Activated naive CD4-positive, alpha-beta T cell treated with anti-CD3 and anti-CD28 coated beads, Interleukin-2, amount 50 U/mL, for 24 hours (primary cell): ENCODE data around the gene PKHD1.

Experiments
- H3K27ac Mint-ChIP-seq: one replicate; pipeline ENCODE4 v1.8.0; 2021; ENCODE audit warnings: mild to moderate bottlenecking, mixed read lengths
- H3K27me3 Mint-ChIP-seq: one replicate; pipeline ENCODE4 v1.8.0; 2021; ENCODE audit warnings: mixed read lengths
- H3K36me3 Mint-ChIP-seq: one replicate; pipeline ENCODE4 v1.8.0; 2021; ENCODE audit warnings: mixed read lengths
- H3K4me1 Mint-ChIP-seq: one replicate; pipeline ENCODE4 v1.8.0; 2021; ENCODE audit warnings: mixed read lengths
- H3K4me3 Mint-ChIP-seq: one replicate; pipeline ENCODE4 v1.8.0; 2021; ENCODE audit warnings: mild to moderate bottlenecking, mixed read lengths
- H3K9me3 Mint-ChIP-seq: one replicate; pipeline ENCODE4 v1.8.0; 2021; ENCODE audit warnings: mixed read lengths

Gene PKHD1

DNA sequence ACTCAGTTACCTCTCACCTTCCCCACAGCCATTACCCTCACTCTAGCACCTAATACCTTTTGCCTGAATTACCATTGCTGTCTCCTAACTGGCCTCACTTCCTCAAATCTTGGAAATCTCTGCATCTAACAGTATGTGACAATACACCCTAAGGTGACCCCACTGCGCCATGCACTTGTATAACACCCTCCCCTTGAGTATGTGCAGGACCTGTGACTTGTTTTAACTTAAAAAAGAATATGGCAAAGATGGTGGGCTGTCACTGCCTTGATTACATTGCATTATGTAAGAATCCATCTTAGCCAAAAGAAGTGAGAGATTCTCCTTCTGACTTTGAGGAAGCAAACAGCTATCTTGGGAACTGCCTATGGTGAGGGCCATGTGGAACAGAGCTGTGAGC is 29.9 kb upstream of the PKHD1 start:
- Mint-ChIP-seq H3K4me3 (no peak overlapping the region), H3K4me1 (no peaks in the 10 kb centered on the region), H3K9me3 (peaks cover 10% of the 10 kb centered on the region), H3K27me3 (peaks cover 2% of the 10 kb centered on the region), H3K36me3 (no peaks in the 10 kb centered on the region), H3K27ac (no peak overlapping the region)

DNA sequence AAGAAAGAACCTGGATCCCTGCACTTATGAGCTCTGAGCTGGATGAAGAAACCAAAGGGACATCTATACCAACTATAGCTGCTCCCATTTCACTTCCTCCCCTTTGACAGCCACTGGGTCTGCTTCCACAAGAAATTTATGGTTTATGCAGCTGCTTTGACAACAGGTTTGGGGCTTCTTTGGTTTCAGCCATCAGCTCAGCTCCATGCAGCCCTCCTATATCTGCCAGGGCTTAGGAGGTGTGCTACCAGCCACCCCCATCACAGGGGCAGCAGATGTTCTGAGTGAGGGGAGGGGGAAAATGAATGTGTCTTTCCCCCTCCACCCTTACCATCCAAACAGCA is 29.2 kb upstream of the PKHD1 start:
- Mint-ChIP-seq H3K27me3 (peaks cover 9% of the 10 kb centered on the region), H3K27ac (no peak overlapping the region), H3K36me3 (no peaks in the 10 kb centered on the region), H3K9me3 (peaks cover 8% of the 10 kb centered on the region), H3K4me3 (no peak overlapping the region), H3K4me1 (no peaks in the 10 kb centered on the region)

DNA sequence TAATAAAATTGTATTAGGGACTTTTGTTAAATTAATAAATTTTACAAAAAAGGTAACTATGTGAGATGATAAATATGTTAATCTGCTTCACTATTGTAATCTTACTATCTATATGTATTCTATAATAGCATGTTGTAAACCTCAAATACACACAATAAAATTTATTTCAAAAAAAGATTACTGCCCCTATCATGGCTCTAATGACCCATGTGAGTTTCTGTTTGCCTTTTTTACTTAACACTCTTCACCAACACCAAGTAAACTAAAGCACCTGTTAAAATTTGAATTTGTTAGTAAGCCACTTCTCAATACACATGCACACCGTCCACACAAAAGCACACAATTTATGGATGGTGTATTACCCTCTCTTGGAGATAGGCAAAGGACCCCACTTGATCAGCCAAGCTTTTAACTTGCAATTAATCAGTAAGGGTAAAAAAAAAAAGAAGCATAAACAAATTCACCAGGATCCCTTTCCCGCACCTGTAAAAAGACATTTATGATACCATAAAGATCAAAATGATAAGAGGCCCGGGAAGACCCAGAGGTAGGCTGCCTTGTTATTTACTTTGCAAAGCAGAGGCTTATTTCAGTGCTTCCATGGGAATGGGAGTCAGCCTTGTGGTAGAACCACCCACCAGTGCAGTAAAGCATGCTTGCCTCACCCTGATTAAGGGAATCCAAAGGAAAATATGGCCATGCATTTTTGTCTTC is 28.6 kb upstream of the PKHD1 start:
- Mint-ChIP-seq H3K4me1 (no peaks in the 10 kb centered on the region), H3K4me3 (no peak overlapping the region), H3K9me3 (peaks cover 5% of the 10 kb centered on the region), H3K36me3 (no peaks in the 10 kb centered on the region), H3K27ac (no peak overlapping the region), H3K27me3 (peaks cover 6% of the 10 kb centered on the region)

DNA sequence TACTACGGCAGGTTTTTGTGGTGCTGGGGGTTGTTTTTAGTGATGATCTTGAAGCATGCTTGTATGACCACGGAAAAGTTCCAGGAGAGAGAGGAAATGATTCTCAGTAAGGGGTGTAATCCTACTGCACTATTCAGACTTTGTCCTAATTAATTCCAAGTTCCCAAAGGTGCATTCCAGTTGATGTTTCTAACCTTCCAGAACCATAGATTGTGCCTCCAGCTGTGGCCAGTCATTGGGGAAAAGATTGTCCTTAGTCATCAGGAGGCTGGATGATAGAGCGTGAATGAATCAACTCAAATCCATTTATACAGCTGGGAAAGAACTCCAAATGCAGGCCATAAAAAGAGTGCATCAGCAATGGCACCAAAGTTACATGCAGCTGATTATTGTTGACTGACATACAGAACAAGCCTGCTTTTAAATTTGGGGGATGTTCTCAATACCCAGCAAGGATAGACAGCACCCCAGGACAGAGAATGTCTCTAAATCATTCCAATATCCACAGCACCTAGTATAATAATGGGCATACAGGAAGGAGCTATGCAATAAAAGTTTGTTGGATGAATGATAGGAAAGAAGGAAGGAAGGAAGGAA is 27.8 kb upstream of the PKHD1 start:
- no peaks in the 10 kb centered on the region for H3K4me1 Mint-ChIP-seq
- H3K9me3 Mint-ChIP-seq: peaks cover 5% of the 10 kb centered on the region
- no peak overlapping the region for H3K27ac Mint-ChIP-seq

DNA sequence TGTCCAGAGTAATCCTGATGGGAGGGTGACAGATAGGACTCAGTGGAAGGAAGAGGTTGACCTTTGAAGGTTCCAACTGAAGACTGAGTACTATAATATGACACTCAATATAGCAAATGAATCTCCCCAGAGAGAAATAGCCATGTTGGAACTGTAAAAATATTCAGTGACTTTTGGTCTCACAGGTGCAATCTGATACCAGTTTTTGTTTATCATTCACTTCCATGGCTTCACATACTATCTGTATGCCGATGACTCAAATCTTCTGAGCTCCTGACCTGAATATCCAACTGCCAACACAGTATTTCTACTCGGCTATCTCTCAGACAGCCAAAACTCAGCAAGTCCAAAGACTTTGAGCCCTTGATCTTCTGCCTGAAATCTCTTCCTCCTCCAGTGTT is 21.8 kb upstream of the PKHD1 start:
- H3K27me3 Mint-ChIP-seq: peaks cover 11% of the 10 kb centered on the region
- H3K27ac Mint-ChIP-seq: no peak overlapping the region
- no peaks in the 10 kb centered on the region for H3K4me1 Mint-ChIP-seq
- no peak overlapping the region for H3K4me3 Mint-ChIP-seq
- H3K9me3 Mint-ChIP-seq: no peaks in the 10 kb centered on the region
- no peaks in the 10 kb centered on the region for H3K36me3 Mint-ChIP-seq

More for the DNA sequence above, 27.8 kb upstream of the PKHD1 start:
- no peaks in the 10 kb centered on the region for H3K36me3 Mint-ChIP-seq
- H3K4me3 Mint-ChIP-seq: no peak overlapping the region
- H3K27me3 Mint-ChIP-seq: peaks cover 6% of the 10 kb centered on the region

DNA sequence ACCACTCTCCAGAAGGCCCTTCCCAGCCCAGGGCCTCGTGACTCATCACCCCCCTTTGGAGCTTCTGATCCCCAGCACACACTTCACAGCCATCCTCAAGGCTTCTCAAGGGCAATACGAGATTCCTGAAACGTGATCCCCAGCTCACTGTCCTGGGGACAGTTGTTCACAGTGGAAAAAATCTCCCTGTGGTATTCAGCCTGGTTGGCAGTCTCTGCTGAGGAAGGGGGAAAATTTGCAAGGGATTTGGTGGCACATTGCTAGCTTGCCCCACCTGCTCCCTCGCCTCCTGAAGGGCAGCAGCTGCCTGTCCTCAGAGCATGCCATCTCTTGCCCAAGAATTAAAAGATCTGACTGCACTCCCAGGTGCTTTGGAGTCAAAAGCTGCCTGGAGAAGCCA is 20.7 kb upstream of the PKHD1 start:
- Mint-ChIP-seq H3K4me3 (no peak overlapping the region), H3K27ac (no peak overlapping the region), H3K27me3 (peaks cover 13% of the 10 kb centered on the region), H3K36me3 (no peaks in the 10 kb centered on the region), H3K4me1 (no peaks in the 10 kb centered on the region), H3K9me3 (no peaks in the 10 kb centered on the region)

DNA sequence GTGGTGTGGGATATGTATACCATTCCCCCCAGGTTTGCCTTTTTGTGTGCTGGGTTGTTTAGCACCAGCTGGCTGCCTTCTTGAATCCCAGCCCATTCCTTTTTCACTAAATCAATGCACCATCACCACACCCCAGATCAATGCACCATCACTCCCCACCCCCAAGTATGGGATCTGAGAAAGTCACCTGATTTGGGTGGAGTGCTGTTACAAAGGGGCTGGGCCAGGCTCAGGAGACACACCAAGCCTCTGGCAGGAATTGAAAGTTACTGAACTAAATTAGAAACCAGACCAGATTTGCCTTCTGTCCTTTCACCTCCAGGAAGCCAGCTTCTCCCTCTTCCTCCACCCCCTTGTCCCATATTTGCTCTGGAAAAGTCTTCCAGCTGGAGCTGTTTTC is 19.6 kb upstream of the PKHD1 start:
- H3K27me3 Mint-ChIP-seq: peaks cover 10% of the 10 kb centered on the region
- no peaks in the 10 kb centered on the region for H3K4me1 Mint-ChIP-seq
- no peak overlapping the region for H3K4me3 Mint-ChIP-seq
- no peaks in the 10 kb centered on the region for H3K9me3 Mint-ChIP-seq
- H3K27ac Mint-ChIP-seq: no peak overlapping the region
- no peaks in the 10 kb centered on the region for H3K36me3 Mint-ChIP-seq

DNA sequence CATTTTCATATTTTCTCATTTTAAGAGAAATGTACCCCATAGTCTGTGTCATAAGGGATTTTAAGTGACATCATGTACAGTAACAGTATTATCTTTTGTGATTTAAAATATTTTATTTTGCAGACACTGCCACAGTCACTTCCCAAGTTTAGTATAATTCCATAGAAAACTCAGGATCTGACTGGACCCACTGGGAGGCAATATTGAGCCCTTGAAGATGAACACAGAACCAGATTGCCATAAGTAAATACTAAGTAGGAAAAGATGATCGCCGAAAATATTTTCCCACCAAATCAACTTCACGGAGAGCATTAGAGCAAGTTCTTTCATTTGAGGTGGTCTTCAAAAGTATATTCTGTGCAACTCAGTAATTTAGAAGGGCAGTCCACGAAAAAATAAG is 17.6 kb upstream of the PKHD1 start:
- no peak overlapping the region for H3K4me3 Mint-ChIP-seq
- no peaks in the 10 kb centered on the region for H3K4me1 Mint-ChIP-seq
- H3K36me3 Mint-ChIP-seq: no peaks in the 10 kb centered on the region
- H3K27ac Mint-ChIP-seq: no peak overlapping the region
- H3K27me3 Mint-ChIP-seq: peaks cover 12% of the 10 kb centered on the region
- no peaks in the 10 kb centered on the region for H3K9me3 Mint-ChIP-seq

DNA sequence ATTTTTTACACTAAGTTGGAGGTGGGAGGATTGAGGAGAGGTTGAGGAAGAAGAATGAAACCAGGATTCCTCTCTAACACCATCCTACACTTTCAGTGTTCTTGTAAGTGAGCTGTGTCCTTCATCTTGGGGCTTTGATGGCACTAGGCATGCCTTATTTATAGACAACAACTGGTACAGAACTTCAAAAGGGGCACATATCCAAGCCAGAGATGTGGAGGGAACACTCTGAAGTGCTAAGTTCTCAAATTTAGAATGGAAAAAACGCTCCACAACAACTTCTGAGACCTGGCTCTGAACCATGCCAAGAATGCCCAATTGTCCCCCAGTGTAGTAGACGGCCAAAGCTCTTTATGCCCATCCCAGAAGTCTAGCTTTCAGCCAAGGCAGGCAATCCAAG is 16.2 kb upstream of the PKHD1 start:
- Mint-ChIP-seq H3K4me1 (no peaks in the 10 kb centered on the region), H3K27ac (no peak overlapping the region)

DNA sequence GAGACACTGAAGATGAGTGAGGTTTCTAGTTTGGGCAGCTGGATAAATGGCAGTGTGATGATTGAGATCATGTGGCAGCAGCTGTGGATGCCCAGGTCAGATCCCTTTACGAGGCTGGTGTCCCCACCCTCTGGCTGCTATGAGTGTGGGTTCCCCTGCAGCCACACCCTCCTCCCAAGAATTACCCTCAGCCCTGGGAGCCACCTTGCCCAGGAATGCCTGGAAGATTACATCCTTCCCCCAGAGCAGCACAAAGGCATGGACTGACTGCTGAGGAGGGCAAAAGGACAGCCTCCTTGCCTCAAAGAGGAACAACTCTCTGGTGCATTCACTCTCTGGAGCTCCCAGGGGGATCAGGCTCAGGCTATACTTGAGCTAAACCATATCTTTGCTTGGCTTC is 15.0 kb upstream of the PKHD1 start:
- H3K9me3 Mint-ChIP-seq: no peaks in the 10 kb centered on the region
- H3K4me3 Mint-ChIP-seq: no peak overlapping the region
- no peak overlapping the region for H3K27ac Mint-ChIP-seq
- no peaks in the 10 kb centered on the region for H3K36me3 Mint-ChIP-seq
- no peaks in the 10 kb centered on the region for H3K4me1 Mint-ChIP-seq
- peaks cover 9% of the 10 kb centered on the region for H3K27me3 Mint-ChIP-seq

More for the DNA sequence above, 16.2 kb upstream of the PKHD1 start:
- no peaks in the 10 kb centered on the region for H3K36me3 Mint-ChIP-seq
- no peaks in the 10 kb centered on the region for H3K9me3 Mint-ChIP-seq
- no peak overlapping the region for H3K4me3 Mint-ChIP-seq
- H3K27me3 Mint-ChIP-seq: peaks cover 8% of the 10 kb centered on the region

DNA sequence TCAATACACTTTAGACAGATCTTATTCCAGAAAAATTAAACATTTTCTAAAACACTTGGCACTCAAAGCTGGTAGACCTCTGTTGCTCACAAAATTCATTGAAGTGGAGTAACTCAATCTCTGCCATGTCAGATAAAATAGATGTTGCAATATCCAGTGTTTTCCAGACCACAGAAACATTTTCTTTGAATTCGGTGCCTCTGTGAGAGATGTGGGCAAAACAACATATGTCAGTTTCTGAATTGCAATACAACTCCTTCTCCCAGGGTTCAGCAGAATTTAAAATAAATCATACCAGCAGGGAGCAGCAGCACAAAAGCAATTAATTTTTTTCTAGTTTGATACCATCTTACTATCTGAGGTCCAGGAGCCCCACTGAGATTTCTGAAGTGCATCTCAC is 11.3 kb upstream of the PKHD1 start:
- H3K27me3 Mint-ChIP-seq: peaks cover 10% of the 10 kb centered on the region
- H3K27ac Mint-ChIP-seq: no peak overlapping the region
- H3K9me3 Mint-ChIP-seq: no peaks in the 10 kb centered on the region
- no peaks in the 10 kb centered on the region for H3K36me3 Mint-ChIP-seq
- no peak overlapping the region for H3K4me3 Mint-ChIP-seq
- H3K4me1 Mint-ChIP-seq: no peaks in the 10 kb centered on the region

DNA sequence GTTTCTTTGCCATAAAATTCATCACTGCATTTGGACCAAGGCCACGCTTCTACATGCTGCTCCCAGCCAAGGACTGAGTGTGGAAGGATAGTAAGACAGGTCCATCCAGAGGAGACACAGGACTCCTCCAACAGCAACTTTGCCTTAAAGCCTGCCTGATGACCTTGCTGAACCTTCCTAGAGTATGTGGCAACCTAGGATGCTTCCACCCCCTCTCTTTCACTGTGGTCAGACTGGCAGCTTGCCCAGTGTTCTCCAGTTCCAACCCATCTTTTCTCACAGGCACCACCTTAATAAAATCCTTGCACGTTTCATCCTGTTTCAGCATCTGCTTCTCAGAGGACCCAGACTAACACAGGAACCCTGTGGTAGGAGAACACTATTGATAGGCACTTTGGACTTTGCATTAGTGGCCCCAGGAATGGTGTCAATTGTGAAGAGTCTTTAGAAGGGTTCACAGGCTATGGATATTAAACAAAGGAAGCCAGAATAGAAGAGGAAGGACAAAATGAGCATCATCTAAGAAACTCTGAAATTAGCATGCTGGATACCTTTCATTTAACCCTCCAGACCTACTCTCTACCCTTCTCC is 2.4 kb upstream of the PKHD1 start:
- Mint-ChIP-seq H3K27me3 (peaks cover 10% of the 10 kb centered on the region), H3K36me3 (no peaks in the 10 kb centered on the region), H3K4me3 (no peak overlapping the region), H3K4me1 (no peaks in the 10 kb centered on the region), H3K9me3 (no peaks in the 10 kb centered on the region), H3K27ac (no peak overlapping the region)

DNA sequence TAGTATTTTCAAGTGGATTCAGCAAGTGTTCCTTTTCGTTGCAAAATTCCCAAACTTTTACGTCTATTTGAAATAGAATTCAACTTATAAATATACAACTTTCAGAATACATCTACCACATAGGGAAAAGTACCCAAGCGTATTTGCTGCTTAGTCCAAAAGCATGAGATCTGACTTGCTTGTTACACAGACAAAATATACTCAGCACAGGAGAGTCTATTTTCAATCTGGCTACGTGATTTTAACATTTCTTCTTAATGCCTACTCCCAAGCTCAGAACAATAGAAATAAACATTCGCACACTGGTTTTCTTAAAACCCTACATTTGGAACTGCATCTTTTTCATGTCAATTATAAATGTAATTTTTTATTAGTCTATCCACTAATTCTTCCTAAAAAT is 672 bp downstream of the PKHD1 start:
- H3K27ac Mint-ChIP-seq: no peak overlapping the region
- H3K27me3 Mint-ChIP-seq: peaks cover 12% of the 10 kb centered on the region
- H3K4me3 Mint-ChIP-seq: no peak overlapping the region
- no peaks in the 10 kb centered on the region for H3K4me1 Mint-ChIP-seq
- H3K36me3 Mint-ChIP-seq: no peaks in the 10 kb centered on the region
- H3K9me3 Mint-ChIP-seq: no peaks in the 10 kb centered on the region

DNA sequence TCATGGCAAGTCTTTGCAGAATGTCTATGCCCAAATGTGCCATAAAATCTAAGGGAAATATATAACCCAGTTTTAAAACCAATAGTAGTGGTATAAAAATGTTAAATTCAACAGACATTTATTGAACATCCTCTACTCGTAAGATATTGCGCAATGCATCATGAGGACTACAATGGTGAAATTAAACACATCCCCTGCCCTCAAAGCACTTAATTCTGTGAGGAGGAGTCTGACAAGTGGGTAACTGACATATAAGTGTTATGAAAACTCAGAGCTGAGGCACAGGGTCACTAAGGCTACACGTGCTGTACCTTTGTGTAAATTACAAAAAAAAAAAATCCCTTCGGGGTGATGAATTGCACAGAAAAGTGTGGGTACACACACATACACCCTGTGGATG is 6.2 kb downstream of the PKHD1 start:
- H3K36me3 Mint-ChIP-seq: no peaks in the 10 kb centered on the region
- no peaks in the 10 kb centered on the region for H3K9me3 Mint-ChIP-seq
- H3K27me3 Mint-ChIP-seq: peaks cover 13% of the 10 kb centered on the region
- H3K4me1 Mint-ChIP-seq: no peaks in the 10 kb centered on the region
- H3K27ac Mint-ChIP-seq: no peak overlapping the region
- H3K4me3 Mint-ChIP-seq: no peak overlapping the region

DNA sequence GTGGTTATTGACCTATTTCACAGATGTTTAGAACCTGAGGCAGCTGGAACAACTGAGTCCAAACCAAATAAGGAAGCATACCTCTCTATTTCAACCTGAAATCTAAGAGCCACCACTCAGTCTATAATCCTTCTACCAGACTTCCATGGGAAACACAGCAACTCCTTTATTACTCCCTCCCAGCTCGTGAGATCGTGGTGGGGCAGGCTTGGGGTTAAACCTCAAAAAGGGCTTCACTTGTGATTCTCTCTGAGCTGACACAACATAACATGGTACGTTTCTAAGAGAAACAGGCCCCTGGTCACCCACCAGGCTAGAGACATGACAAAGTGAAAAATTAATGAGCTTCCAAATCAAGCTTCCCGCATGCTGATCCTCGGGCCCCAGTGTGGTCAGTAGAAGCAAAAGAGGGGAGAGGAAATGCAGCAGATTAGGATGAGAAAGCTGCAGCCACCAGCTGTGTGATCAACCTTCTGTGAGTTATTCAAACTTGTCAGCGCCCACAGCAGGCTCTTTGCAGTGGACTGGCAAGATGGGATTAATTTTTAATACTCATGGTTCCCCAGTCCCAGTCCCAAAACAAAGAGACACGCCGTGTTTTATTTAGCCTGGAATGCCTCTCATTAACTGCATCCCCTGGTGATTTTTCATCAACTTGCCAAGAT is 9.3 kb downstream of the PKHD1 start:
- H3K4me1 Mint-ChIP-seq: no peaks in the 10 kb centered on the region
- peaks cover 13% of the 10 kb centered on the region for H3K27me3 Mint-ChIP-seq
- no peak overlapping the region for H3K4me3 Mint-ChIP-seq
- no peaks in the 10 kb centered on the region for H3K9me3 Mint-ChIP-seq
- no peaks in the 10 kb centered on the region for H3K36me3 Mint-ChIP-seq
- H3K27ac Mint-ChIP-seq: no peak overlapping the region

DNA sequence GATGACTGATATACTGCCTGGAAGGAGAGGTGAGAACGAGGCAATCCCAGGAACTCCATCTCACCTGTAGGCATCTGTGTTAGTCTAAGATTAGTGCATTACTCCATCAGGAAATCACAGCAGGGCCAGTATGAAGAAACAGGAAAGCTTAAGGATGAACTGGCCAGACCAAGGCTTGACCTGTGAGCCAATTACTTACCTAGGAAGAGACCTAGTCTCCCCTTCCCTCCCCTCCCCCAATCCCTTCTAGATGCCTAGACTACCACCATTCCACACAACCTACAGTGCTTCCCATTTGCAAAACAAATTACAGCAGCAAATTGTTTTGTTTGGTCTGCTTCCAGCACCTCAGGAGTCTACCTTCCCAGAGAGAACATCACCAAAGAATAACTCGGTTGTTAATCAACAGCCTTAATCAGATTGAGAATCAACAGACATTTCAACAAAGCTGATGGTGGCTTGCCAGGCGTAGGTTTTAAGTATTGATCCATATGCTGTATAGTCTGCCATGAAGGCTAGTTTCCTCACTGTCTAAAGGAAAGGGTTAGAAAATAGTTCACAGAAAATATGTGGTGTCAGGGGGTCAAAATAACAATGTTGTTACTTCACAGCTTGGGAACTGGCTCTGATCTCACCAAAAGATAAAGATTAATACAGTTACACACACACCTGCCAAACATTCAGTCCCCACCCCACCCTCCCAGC is 10.1 kb downstream of the PKHD1 start:
- Mint-ChIP-seq H3K27me3 (peaks cover 19% of the 10 kb centered on the region), H3K27ac (no peak overlapping the region), H3K36me3 (no peaks in the 10 kb centered on the region), H3K4me1 (no peaks in the 10 kb centered on the region), H3K4me3 (no peak overlapping the region), H3K9me3 (no peaks in the 10 kb centered on the region)
